HepG2 (cell line): Measurements from ENCODE around the gene NRG3.

Experiments
- EP300 ChIP-seq, 3 experiments: sonication (generic) in 1 of 3; formaldehyde crosslinking in 1 of 3; IDR thresholded peaks; 2 replicates each; pipeline versions ENCODE4 v1.5.1 to v1.6.1; 2011 to 2020; ENCODE audit warnings: low read depth in 2 of 3, low read length in 2 of 3, borderline replicate concordance in 1 of 3, improper control_type of control experiment in 1 of 3, mild to moderate bottlenecking in 1 of 3, missing genetic modification reagents in 1 of 3, moderate library complexity in 1 of 3
- GZF1 ChIP-seq: sonication (generic); formaldehyde crosslinking; IDR thresholded peaks from 2 replicates; pipeline ENCODE4 v1.5.1; 2020; ENCODE audit warnings: mild to moderate bottlenecking, missing genetic modification reagents
- KDM2A ChIP-seq: sonication (generic); formaldehyde crosslinking; IDR thresholded peaks from 2 replicates; pipeline ENCODE4 v1.4.0; 2020; ENCODE audit warnings: low read depth, missing genetic modification reagents, borderline replicate concordance
- SMC3 ChIP-seq: IDR thresholded peaks from 2 replicates; pipeline ENCODE4 v1.6.1; 2011; ENCODE audit warnings: low read length, improper control_type of control experiment
- SRSF9 ChIP-seq: fragments of 200-400 bp; formaldehyde crosslinking; IDR thresholded peaks from 2 replicates; pipeline ENCODE4 v1.6.1; 2018; ENCODE audit warnings: borderline replicate concordance, mild to moderate bottlenecking, low read depth, low read length; ENCODE audit not compliant: insufficient read depth, poor library complexity, severe bottlenecking
- ZFP1 ChIP-seq: IDR thresholded peaks from 2 replicates; pipeline ENCODE4 v1.6.1; 2016
- ZNF317 ChIP-seq: sonication (generic); formaldehyde crosslinking; IDR thresholded peaks from 2 replicates; pipeline ENCODE4 v1.5.0; 2020; ENCODE audit warnings: mild to moderate bottlenecking, missing genetic modification reagents
- TF ChIP-seq, protein P1 (sequence below): fragments of 450-650 bp; IDR thresholded peaks from 2 replicates; pipeline ENCODE4 v1.6.1; 2017; ENCODE audit warnings: mild to moderate bottlenecking
- TF ChIP-seq, protein P2 (sequence below): sonication (generic); formaldehyde crosslinking; IDR thresholded peaks from 2 replicates; pipeline ENCODE4 v1.5.0; 2020; ENCODE audit warnings: mild to moderate bottlenecking, missing genetic modification reagents, moderate library complexity

DNA sequence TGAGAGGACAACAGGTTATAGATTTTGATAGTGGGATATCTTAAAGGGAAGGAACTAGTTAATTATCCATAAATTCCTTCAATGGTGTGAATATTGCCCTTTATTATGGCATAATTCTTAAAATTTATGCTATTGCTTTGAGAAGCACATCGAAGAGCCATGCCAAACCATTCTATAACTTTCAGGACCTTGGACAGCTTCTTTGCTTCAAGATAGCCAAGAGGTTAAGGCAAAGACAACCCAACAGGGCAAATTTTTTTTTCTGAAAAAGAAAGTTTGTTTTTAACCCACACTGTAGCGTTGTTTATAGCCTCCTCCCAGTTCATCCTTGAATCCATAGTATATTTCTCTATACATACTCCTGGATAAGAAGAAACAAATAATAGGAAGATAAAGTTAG, 103.2 kb downstream of the NRG3 start:
- TF ChIP-seq KDM2A (CRISPR knock-in tag) (no peak), GZF1 (no peak), ZNF317 (CRISPR knock-in tag) (no peak), SMC3 (no peak), EP300 (IDR thresholded peaks at IDR 0.05; ENCODE audit: low read depth in 2 of 2, low read length in 2 of 2) (no peak), EP300 (CRISPR knock-in tag; IDR thresholded peaks at IDR 0.05; ENCODE audit: borderline replicate concordance) (no peak), SRSF9 (no peak), ZFP1 (CRISPR knock-in tag) (no peak)
- TF ChIP-seq, protein P1, sequence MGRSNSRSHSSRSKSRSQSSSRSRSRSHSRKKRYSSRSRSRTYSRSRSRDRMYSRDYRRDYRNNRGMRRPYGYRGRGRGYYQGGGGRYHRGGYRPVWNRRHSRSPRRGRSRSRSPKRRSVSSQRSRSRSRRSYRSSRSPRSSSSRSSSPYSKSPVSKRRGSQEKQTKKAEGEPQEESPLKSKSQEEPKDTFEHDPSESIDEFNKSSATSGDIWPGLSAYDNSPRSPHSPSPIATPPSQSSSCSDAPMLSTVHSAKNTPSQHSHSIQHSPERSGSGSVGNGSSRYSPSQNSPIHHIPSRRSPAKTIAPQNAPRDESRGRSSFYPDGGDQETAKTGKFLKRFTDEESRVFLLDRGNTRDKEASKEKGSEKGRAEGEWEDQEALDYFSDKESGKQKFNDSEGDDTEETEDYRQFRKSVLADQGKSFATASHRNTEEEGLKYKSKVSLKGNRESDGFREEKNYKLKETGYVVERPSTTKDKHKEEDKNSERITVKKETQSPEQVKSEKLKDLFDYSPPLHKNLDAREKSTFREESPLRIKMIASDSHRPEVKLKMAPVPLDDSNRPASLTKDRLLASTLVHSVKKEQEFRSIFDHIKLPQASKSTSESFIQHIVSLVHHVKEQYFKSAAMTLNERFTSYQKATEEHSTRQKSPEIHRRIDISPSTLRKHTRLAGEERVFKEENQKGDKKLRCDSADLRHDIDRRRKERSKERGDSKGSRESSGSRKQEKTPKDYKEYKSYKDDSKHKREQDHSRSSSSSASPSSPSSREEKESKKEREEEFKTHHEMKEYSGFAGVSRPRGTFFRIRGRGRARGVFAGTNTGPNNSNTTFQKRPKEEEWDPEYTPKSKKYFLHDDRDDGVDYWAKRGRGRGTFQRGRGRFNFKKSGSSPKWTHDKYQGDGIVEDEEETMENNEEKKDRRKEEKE = no peak
- TF ChIP-seq, protein P2, sequence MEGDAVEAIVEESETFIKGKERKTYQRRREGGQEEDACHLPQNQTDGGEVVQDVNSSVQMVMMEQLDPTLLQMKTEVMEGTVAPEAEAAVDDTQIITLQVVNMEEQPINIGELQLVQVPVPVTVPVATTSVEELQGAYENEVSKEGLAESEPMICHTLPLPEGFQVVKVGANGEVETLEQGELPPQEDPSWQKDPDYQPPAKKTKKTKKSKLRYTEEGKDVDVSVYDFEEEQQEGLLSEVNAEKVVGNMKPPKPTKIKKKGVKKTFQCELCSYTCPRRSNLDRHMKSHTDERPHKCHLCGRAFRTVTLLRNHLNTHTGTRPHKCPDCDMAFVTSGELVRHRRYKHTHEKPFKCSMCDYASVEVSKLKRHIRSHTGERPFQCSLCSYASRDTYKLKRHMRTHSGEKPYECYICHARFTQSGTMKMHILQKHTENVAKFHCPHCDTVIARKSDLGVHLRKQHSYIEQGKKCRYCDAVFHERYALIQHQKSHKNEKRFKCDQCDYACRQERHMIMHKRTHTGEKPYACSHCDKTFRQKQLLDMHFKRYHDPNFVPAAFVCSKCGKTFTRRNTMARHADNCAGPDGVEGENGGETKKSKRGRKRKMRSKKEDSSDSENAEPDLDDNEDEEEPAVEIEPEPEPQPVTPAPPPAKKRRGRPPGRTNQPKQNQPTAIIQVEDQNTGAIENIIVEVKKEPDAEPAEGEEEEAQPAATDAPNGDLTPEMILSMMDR (CRISPR knock-in tag) = no peak
